G401 (cell line): ENCODE measurements around the gene SLC35F5. TPM values are rescaled to one million over a fixed set of nuclear protein-coding genes. Genes with fewer than 3 reads are reported as not detected.
"Not testable (repeated sequence)": the region's sequence is repeated elsewhere in the genome, so short reads cannot be mapped to it uniquely, and the experiment has no call there.

Source experiments
- DNase-seq: peaks from one replicate; pipeline ENCODE4 v3.0.0-alpha.2; 2015; ENCODE audit warnings: low spot score
- in situ Hi-C: cut with HindIII; loops from 2 replicates; pipeline ENCODE4 v1.10.0; 2016; ENCODE audit warnings: low sequenced_read_pairs, mixed read lengths
- total RNA-seq: library from RNA; depleted of rRNA; stranded (reverse); fragments of >200 nt; shearing (Covaris generic); gene quantifications from 2 replicates; pipeline ENCODE4 v1.2.3, GENCODE V29; 2014

SLC35F5 gene
- total RNA-seq, 1 experiment from 2014 or later = 116 TPM

- in situ Hi-C loops = no loop called here
- no peak for DNase-seq
Measured at GRCh38 chr2:113757138-113757657, 756 bp upstream of the SLC35F5 start.

GRCh38 chr2:113755835-113756354 is 547 bp downstream of the SLC35F5 start:
- in situ Hi-C loops = no loop called here
- no peak for DNase-seq

GRCh38 chr2:113755035-113755834 is 1.2 kb downstream of the SLC35F5 start:
- in situ Hi-C loops = no loop called here
- DNase-seq = peak; percentile 15

GRCh38 chr2:113754160-113754559 is 2.3 kb downstream of the SLC35F5 start:
- DNase-seq = no peak
- in situ Hi-C loops = no loop called here

- no peak for DNase-seq
- in situ Hi-C loops = no loop called here
Measured at GRCh38 chr2:113750385-113750784, 6.1 kb downstream of the SLC35F5 start.

- in situ Hi-C loops = no loop called here
- no peak for DNase-seq
Measured at GRCh38 chr2:113741091-113741490, 15.4 kb downstream of the SLC35F5 start.

- in situ Hi-C loops = no loop called here
Measured at GRCh38 chr2:113739849-113740248, 16.6 kb downstream of the SLC35F5 start.

GRCh38 chr2:113734185-113734584 is 22.3 kb downstream of the SLC35F5 start:
- DNase-seq = no peak
- in situ Hi-C loops = no loop called here

More at GRCh38 chr2:113739849-113740248, 16.6 kb downstream of the SLC35F5 start:
- no peak for DNase-seq

- DNase-seq = no peak
- in situ Hi-C loops = no loop called here
Measured at GRCh38 chr2:113724010-113724409, 32.4 kb downstream of the SLC35F5 start.

- in situ Hi-C loops = no loop called here
- DNase-seq = no peak
Measured at GRCh38 chr2:113723411-113723810, 33.0 kb downstream of the SLC35F5 start.

- in situ Hi-C loops = no loop called here
- DNase-seq = peak; percentile 16
Measured at GRCh38 chr2:113720167-113720566, 36.3 kb downstream of the SLC35F5 start.

- in situ Hi-C loops = no loop called here
- DNase-seq = no peak
Measured at GRCh38 chr2:113716291-113716690, 40.2 kb downstream of the SLC35F5 start.

GRCh38 chr2:113712941-113713340 is 43.5 kb downstream of the SLC35F5 start:
- DNase-seq = no peak
- in situ Hi-C loops = no loop called here

GRCh38 chr2:113711851-113712250 is 44.6 kb downstream of the SLC35F5 start:
- DNase-seq = peak; percentile 53
- in situ Hi-C loops = no loop called here

- in situ Hi-C loops = no loop called here
- no peak for DNase-seq
Measured at GRCh38 chr2:113709022-113709421, 47.4 kb downstream of the SLC35F5 start.

GRCh38 chr2:113707106-113707505 is 49.3 kb downstream of the SLC35F5 start:
- in situ Hi-C loops = no loop called here
- DNase-seq = no peak

GRCh38 chr2:113705982-113706523 is 50.4 kb downstream of the SLC35F5 start:
- in situ Hi-C loops = no loop called here
- peak; percentile 46 for DNase-seq

GRCh38 chr2:113704300-113704993 is 52.0 kb downstream of the SLC35F5 start:
- DNase-seq, in situ Hi-C loops: not testable (repeated sequence)

- DNase-seq = no peak
- in situ Hi-C loops = no loop called here
Measured at GRCh38 chr2:113703386-113704299, 52.8 kb downstream of the SLC35F5 start.
